IPS DF 19.7 (cell line): ENCODE measurements around the gene USP48.

Experiments used
- DNase-seq: peaks from one replicate; pipeline ENCODE4 v3.0.0-alpha.2; 2013; ENCODE audit warnings: low read depth, low spot score

Gene USP48

DNA sequence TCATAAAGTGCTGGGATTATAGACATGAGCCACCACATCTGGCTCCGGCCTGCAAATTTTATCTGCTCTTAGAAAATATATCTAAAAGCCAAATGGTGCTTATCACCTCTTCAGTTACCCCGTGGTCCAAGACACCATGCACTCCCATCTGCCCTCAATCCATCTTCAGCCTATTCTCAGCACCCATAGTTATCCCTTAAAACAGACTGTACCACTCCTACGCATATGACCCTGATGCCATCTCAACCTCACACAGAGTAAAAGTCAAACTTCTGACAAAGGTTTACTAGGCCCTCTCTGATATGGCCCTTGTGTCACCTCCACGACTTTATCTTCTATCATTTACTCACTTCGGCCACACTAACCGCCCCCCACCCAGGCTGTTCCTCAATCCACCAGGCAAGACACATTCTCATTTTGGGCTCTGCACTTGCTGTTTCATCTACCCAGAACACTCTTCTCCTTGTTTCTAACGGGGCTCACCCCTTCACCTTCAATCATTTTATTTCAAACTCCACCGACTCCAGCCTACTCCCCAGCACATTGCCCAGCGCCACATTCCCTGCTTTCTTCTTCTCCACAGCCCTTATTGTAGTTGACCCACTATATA lies 33.0 kb downstream of the USP48 start:
- no peak for DNase-seq

GRCh38 chr1:21749109-21749508 lies 33.8 kb downstream of the USP48 start:
- DNase-seq: no peak

DNA sequence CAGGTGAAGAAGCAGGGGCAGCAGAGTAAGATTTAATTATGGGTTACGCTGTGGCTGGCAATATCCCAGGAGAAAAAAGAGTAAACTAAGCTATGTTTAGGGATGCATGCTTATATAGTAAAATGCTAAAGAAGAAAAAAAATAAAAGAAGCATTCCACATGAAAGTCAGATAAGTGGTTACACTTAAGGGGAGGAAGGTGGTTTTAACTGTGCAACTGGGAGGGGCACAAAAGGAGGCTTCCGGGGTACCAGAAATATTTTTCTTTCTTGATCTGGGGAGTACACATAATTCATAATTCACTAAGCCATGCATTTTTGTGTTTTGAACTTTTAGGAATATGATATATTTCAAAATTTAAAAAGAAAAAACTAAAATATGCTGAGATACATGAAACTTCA lies 39.5 kb downstream of the USP48 start:
- no peak for DNase-seq

DNA sequence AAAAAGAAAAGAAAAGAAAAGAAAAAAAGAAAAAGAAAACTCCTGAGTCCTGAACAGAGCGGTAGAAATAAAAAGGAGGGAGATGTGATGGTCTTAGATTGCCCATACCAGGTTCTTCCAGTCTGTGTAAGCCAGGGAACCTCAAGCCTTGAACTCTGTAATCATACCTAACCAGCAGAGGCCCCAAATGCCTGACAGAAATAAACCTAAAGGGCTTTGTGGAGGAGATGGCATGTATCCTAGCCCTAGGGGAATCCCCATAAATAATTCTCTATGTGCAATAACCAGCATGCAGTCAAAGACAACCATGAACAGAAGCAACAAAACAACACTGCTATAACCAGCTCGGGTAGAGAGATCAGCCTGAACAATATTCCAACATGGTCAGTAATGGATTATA lies 40.4 kb downstream of the USP48 start:
- no peak for DNase-seq

GRCh38 chr1:21741206-21741605 lies 41.7 kb downstream of the USP48 start:
- DNase-seq: no peak

- no peak for DNase-seq
Observed at GRCh38 chr1:21736876-21737275, 46.1 kb downstream of the USP48 start.

- no peak for DNase-seq
Observed at GRCh38 chr1:21736011-21736410, 46.9 kb downstream of the USP48 start.

- no peak for DNase-seq
Observed at GRCh38 chr1:21734526-21734925, 48.4 kb downstream of the USP48 start.

GRCh38 chr1:21732664-21733063 lies 50.3 kb downstream of the USP48 start:
- DNase-seq: no peak

DNA sequence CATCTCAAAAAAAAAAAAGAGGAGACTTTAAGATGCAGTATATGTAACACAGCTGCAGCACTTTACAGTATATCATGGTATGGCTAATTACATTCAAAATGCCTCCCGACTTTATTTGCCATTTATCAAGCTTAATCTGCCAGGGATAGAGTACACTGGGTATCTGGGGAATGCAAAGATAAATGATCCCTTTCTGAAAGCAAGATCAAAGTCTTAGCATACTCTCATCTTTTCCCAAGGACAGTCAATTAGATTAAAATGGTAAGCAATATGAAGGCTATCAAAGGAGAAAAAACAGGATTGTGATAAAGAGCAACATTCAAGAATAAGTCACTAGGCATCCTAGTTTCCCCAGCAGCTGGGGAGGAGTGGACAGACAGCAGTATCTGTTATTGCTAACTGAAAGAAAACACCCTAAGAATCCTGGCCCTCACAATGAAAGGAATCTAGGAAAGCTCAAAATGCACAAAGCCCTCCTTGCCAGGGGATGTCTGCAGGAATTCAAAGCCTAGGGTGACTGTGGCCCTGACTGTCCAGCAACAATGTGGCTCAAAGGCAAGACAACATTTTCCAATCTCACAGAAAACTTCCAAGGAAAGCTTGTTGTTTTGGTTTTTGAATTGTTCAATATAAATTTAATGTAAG lies 57.1 kb downstream of the USP48 start:
- DNase-seq: no peak

GRCh38 chr1:21724570-21724969 lies 58.4 kb downstream of the USP48 start:
- DNase-seq: no peak

- DNase-seq: no peak
Observed at GRCh38 chr1:21724098-21724497, 58.9 kb downstream of the USP48 start.

DNA sequence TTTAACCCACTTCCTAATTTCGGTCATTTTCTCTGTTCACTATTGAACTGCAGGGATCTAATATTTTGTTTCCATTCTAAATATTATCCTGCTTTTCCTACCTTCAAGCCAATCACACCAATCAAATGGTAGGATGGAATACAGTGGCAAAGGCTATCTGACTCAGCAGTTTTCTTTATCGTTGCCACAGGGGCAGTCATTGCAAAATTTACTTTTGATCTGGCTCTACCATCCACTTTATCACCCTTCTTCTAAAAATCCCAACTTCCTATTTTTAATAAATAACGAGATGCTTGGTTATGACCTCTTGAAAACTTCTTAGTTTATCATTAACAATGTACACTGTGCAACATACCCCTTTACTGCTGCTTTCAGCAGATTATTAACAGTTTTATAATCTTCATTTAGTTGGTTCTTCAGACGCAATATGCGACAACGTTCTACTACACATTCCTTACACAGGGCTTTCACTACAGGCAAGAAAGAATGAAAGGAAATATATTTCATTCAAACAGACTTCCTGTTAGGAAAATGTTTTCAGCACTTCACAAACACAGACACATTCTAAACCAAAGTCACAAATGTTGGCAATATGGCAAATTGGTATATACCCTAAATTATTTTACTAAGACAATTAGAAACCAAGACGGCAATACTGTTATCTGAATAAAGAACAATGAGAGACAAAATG lies 61.5 kb downstream of the USP48 start:
- no peak for DNase-seq

GRCh38 chr1:21716169-21716568 lies 66.8 kb downstream of the USP48 start:
- DNase-seq: no peak

GRCh38 chr1:21707891-21708290 lies 75.1 kb downstream of the USP48 start:
- DNase-seq: no peak

- no peak for DNase-seq
Observed at GRCh38 chr1:21707086-21707840, 75.7 kb downstream of the USP48 start.

DNA sequence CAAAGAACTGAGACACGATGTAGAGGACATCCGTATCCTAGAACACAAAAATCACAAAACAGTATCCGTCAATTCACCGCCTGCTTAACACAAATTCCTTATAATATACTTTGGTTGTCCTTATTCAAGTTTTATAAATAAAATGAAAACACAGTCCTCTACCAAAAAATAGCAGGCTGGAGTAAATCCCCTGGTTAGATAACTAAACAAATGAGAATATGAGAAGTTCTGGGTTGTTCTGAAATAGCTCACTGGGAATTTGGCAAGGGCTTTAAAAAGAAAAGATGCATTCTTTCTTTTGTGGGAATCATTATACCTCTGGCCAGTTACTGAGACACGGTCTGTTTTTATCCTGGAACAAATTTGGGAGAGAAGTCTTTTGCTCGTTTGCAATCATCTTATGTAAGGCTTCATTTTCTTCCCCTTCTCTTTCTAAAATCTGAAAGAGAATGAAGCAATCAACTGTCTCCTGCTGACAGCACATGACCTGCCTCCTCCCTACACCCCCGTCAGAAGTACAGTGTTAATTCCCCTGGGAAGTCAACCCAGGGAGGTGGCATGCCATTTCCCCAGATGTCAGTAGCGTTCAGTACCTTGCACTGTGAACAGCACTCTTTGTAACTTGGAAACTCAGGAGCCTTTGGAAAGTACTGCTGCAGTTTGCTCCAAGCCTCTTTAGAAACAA lies 76.7 kb downstream of the USP48 start:
- DNase-seq: peak; percentile 42

GRCh38 chr1:21705303-21705980 lies 77.5 kb downstream of the USP48 start:
- no peak for DNase-seq

DNA sequence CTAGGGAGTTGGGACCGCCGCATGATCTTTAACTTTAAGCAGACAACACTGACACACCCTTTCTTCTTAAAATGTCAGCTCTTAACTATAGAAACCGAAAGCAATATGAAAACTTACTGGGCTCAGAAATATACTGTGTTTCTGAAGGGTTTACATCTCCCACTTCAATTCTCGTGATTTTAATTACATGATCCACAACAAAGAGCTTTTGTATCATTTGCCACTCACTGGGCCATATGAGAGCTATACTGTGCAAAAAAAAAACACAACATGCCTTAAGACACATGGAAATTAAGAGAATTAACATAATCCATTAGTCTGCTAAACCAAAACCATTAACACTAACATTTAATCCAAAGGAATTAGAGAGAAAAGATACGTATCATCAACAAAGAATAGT lies 78.8 kb downstream of the USP48 start:
- no peak for DNase-seq

DNA sequence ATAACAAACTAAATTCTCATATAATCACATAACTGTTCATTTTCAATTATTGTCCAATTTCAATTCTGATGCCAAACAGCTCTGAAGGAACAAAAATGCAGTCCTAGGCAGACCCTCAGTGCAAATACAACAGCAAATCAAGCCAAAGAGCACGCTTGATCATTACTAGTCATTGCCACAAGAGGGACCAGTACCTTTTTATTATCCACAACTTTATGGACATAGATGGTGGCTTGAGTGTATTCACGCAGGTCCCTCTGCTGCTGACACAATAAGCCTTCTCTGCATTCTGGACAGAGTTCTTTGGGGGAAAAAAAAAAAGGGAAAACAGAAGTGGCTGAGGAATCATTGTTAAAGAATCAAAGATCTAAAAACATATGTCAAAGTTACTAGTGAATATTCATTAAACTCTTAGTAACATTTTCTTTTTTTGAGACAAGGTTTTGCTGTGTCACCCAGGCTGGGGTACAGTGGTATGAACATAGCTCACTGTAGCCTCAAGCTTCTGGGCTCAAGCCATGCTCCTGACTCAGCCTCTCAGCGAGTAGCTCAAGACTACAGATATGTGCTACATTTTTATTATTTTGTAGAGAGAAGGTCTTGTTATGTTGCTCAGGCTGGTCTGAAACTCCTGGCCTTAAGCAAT lies 79.5 kb downstream of the USP48 start:
- DNase-seq: no peak

- no peak for DNase-seq
Observed at GRCh38 chr1:21702780-21703179, 80.2 kb downstream of the USP48 start.
